OCI-LY3 (cell line): ENCODE measurements around the gene PGLYRP3.

Experiments
- CTCF ChIP-seq: fragments of 200-600, 300-600 bp; sonication (generic); IDR thresholded peaks from 2 replicates; pipeline ENCODE4 v1.5.1; 2014; ENCODE audit warnings: antibody characterized with exemption, low read length, low read depth
- EZH2phosphoT487 ChIP-seq: fragments of 200-600 bp; shearing (Covaris generic); IDR thresholded peaks from 2 replicates; pipeline ENCODE4 v1.6.1; 2018; ENCODE audit warnings: antibody characterized with exemption, mixed run types, low read depth

- TF ChIP-seq CTCF (no peak), EZH2phosphoT487 (no peak)
These were observed 47.3 kb downstream of the PGLYRP3 start for GRCh38 chr1:153265457-153265856.
